Neural cell (in vitro differentiated cells): ENCODE results near the gene LRRC30.

Source experiments
- EZH2 ChIP-seq: fragments of 200-600, 300-800 bp; shearing (Covaris generic), sonication (generic); IDR thresholded peaks from 2 replicates; pipeline ENCODE4 v1.6.1; 2014; ENCODE audit warnings: antibody characterized with exemption, low read length, borderline replicate concordance, mild to moderate bottlenecking; ENCODE audit not compliant: insufficient read depth, poor library complexity, severe bottlenecking
- POLR2AphosphoS5 ChIP-seq: IDR thresholded peaks from 2 replicates; pipeline ENCODE4 v1.6.1; 2012

- TF ChIP-seq EZH2: no peak
- TF ChIP-seq POLR2AphosphoS5: no peak
These were observed 6.7 kb upstream of the LRRC30 start for GRCh38 chr18:7224198-7224597.
